Fibroblast of the aortic adventitia (primary cell): ENCODE results near the gene ELMO1. TPM values are rescaled to one million over a fixed set of nuclear protein-coding genes. Genes with fewer than 3 reads are reported as not detected.

Experiments used
- DNase-seq: peaks from one replicate; pipeline ENCODE4 v3.0.0-alpha.2; 2010; ENCODE audit warnings: low read depth
- H3K4me3 ChIP-seq: 2 replicates; pipeline ENCODE4 v1.5.1; 2011; ENCODE audit warnings: low read depth, mild to moderate bottlenecking, control low read depth, low read length, moderate library complexity
- CTCF ChIP-seq: IDR thresholded peaks from 2 replicates; pipeline ENCODE4 v1.5.1; 2011; ENCODE audit warnings: mild to moderate bottlenecking, low read length, control low read depth, inconsistent platforms; ENCODE audit not compliant: insufficient read depth
- total RNA-seq: library from RNA; depleted of rRNA; stranded (reverse); fragments of >200 nt; gene quantifications from 2 replicates; pipeline ENCODE4 v1.2.3, GENCODE V29; 2012; ENCODE audit warnings: low replicate concordance

Gene ELMO1
- total RNA-seq, 1 donor: 1.3 TPM

DNA sequence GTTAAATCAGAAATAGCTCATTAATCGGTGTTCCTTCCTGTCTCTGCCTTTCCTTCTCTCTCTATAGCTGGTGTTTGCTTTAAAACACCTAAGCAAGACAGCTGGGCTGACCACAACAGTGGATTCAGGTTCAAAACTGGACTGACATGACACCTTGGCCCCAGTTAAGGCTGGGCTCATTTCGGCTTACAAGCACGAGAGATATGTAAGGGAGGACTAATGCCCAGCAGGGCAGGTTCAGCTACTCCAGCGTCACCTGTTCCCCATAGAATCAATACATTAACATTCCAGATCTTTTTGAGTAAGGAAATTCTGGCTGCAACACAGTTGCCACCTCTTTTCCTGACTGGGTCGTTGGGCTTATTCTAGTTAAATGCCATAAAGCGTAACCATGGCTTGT lies 401.4 kb downstream of the ELMO1 start:
- no peak for TF ChIP-seq CTCF
- DNase-seq: no peak
- H3K4me3 ChIP-seq: no peak overlapping the region

- no peak for TF ChIP-seq CTCF
- no peak overlapping the region for H3K4me3 ChIP-seq
- DNase-seq: no peak
Observed at GRCh38 chr7:37046531-37047079, 402.1 kb downstream of the ELMO1 start.

DNA sequence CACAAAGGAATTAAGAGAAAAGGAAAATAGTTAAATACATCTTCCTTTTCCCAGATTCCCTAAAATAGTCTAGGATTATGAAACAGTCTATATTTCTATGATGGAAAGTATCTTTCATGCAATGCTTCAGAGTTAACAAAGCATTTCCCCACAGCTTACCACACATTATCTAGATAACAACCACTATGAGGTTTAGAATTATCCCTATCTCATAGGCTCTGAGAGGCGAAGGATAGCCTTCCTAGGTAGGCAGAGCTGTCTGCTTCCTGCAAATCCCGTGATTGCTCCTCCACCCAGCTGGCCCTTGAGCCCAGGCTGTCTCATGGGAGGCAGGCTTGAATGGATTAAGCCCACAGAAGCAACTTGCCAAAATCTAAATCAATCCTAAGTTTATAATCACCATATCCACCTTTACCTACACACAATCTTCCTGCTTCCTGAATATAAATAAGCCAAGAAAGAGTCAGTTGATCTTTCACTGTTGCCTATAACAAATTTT lies 402.9 kb downstream of the ELMO1 start:
- no peak for TF ChIP-seq CTCF

DNA sequence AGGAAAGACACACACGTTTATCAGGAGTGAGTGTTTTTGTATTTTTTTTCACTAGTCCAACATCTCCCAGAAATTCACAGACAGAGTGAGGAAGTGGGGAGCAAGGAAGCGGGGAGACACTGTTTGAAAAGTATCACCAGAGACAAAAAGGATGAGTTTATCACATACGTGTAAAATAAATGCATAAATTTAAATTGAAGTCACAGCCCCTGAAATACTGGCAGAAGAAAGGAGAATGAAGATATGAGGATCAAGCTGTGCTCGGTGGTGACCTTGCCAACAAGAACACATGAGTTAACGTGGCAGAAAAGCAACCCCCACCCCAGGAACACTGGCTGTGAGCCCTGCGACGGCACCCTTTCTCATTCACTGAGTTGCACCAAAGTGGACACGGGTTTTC lies 407.2 kb downstream of the ELMO1 start:
- no peak overlapping the region for H3K4me3 ChIP-seq
- no peak for DNase-seq
- TF ChIP-seq CTCF: no peak

More for the DNA sequence above, 402.9 kb downstream of the ELMO1 start:
- peak; percentile 3 for DNase-seq
- H3K4me3 ChIP-seq: no peak overlapping the region

GRCh38 chr7:37040330-37040729 lies 408.3 kb downstream of the ELMO1 start:
- H3K4me3 ChIP-seq: no peak overlapping the region
- DNase-seq: no peak
- TF ChIP-seq CTCF: no peak

- TF ChIP-seq CTCF: no peak
- DNase-seq: no peak
- no peak overlapping the region for H3K4me3 ChIP-seq
Observed at GRCh38 chr7:37039131-37039749, 409.4 kb downstream of the ELMO1 start.

DNA sequence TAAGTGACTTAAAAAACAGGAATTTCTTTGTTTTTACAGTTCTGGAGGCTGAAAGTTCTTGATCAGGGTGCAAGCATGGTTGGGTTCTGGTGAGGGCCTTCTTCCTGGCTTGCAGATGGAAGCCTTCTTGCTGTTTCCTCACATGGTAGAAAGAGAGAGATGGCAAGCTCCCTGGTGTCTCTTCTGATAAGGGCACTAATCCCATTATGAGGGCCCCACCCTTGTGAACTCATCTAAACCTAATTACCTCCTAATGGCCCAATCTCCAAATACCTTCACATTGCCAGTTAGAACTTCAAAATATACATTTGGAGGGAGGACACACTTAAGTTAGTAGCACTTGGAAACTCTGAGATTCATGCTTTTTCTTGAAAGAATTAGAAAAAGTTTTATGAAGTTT lies 410.0 kb downstream of the ELMO1 start:
- no peak for DNase-seq
- no peak for TF ChIP-seq CTCF
- H3K4me3 ChIP-seq: no peak overlapping the region
